Smooth muscle cell (in vitro differentiated cells): ENCODE data around the gene IL4R. TPM values are rescaled to one million over a fixed set of nuclear protein-coding genes. Genes with fewer than 3 reads are reported as not detected.

Experiments used
- DNase-seq: peaks from one replicate; lab custom pipeline; 2025; ENCODE audit not compliant: unreplicated experiment; lab: John Stamatoyannopoulos, UW
- H2AFZ ChIP-seq: fragments of 200-600 bp; sonication (generic); 2 replicates; pipeline ENCODE4 v1.6.0; 2016; ENCODE audit warnings: antibody characterized with exemption, low read depth, mild to moderate bottlenecking
- H3F3A ChIP-seq: fragments of 200-600 bp; sonication (generic); 2 replicates; pipeline ENCODE4 v1.6.0; 2017; ENCODE audit warnings: antibody characterized with exemption, low read depth
- H3K27ac ChIP-seq: fragments of 200-600 bp; sonication (generic); 2 replicates; pipeline ENCODE4 v1.5.1; 2016; ENCODE audit warnings: low read depth, mild to moderate bottlenecking
- H3K27me3 ChIP-seq: fragments of 200-600 bp; sonication (generic); 2 replicates; pipeline ENCODE4 v1.6.1; 2016; ENCODE audit warnings: low read depth, mild to moderate bottlenecking
- H3K36me3 ChIP-seq: fragments of 200-600 bp; sonication (generic); 2 replicates; pipeline ENCODE4 v1.5.1; 2016; ENCODE audit warnings: low read depth
- H3K4me1 ChIP-seq: fragments of 200-600 bp; sonication (generic); 2 replicates; pipeline ENCODE4 v1.5.1; 2016; ENCODE audit warnings: low read depth
- H3K4me2 ChIP-seq: fragments of 200-600 bp; sonication (generic); 2 replicates; pipeline ENCODE4 v1.6.0; 2016; ENCODE audit warnings: mild to moderate bottlenecking
- H3K4me3 ChIP-seq: fragments of 200-600 bp; sonication (generic); 2 replicates; pipeline ENCODE4 v1.5.1; 2016; ENCODE audit warnings: mild to moderate bottlenecking
- H3K79me2 ChIP-seq: fragments of 200-600 bp; sonication (generic); 2 replicates; pipeline ENCODE4 v1.6.0; 2016; ENCODE audit warnings: low read depth, mild to moderate bottlenecking
- H3K9ac ChIP-seq: fragments of 200-600 bp; sonication (generic); 2 replicates; pipeline ENCODE4 v1.6.0; 2016; ENCODE audit warnings: low read depth
- H3K9me3 ChIP-seq: fragments of 200-600 bp; sonication (generic); replicated peaks from 2 replicates; pipeline ENCODE4 v1.5.1; 2016; ENCODE audit warnings: low read depth
- H4K20me1 ChIP-seq: fragments of 200-600 bp; sonication (generic); 2 replicates; pipeline ENCODE4 v1.6.0; 2016; ENCODE audit warnings: low read depth
- WGBS: methylation state at CpG from one replicate; pipeline ENCODE4 v1.1.7; 2016; ENCODE audit warnings: low lambda C conversion rate; 5-methylcytosine and 5-hydroxymethylcytosine counted together
- polyA plus RNA-seq: library from polyadenylated mRNA; unstranded; fragments of >200 nt; fragmentation: Nextera tagmentation; extraction: Ambion mirVana; gene quantifications from 2 replicates; pipeline ENCODE4 v1.2.1, GENCODE V29; 2016
- total RNA-seq: library from RNA; depleted of rRNA; stranded (reverse); fragments of >200 nt; gene quantifications from 2 replicates; pipeline ENCODE4 v1.2.3, GENCODE V29; 2014
- TF ChIP-seq, protein P1 (sequence below): fragments of 200-600 bp; sonication (generic); IDR thresholded peaks from 2 replicates; pipeline ENCODE4 v1.5.1; 2017; ENCODE audit warnings: borderline replicate concordance, mild to moderate bottlenecking, antibody characterized with exemption; ENCODE audit not compliant: insufficient read depth, poor library complexity, severe bottlenecking

The IL4R gene
- total and polyA plus RNA-seq, 2 experiments from 2014 or later, result 13.4 to 24.0 TPM

DNA sequence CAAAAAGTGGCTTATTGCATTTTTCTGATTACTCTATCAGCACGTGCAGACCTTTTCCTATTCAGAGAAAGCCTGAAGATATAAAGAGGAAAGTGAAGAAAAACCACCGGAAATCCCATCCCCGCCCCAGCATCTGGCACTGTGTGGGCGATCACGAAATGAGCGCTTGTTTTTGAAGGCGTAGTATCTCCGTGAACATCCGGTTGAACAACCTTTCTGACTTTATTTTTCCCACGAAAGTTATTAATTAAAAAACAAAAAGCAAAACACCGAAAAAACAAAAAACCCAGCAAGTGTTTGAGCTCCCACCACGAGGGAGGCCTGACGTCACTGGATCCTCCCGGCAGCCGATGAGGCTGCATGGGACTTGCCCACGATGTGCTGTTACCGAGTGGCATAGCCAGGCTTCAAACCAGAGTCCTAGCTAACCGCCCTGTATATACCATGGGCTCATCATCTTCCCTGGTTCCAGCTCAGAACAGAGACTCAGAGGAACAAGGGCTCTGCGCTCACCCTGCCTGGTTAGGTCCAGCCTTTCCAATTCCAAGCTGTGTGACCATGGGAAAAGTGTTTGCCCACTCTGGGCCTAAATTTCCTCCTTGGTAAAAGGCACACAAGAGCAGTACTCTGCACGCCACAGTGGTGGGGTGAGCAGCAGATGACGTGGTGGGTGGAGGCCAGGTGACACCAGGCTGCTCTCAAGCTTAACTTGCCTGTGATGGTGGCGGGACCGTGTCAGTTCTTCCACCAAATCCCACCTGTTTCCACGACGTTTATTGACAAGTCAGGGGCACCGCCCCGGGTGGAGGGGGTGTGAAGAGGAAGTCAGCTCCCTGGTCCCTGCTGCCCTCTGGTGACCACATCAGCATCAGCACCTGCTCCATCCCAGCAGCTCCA lies 53.9 kb downstream of the IL4R start:
- peaks cover 5% of the 10 kb centered on the region for H3F3A ChIP-seq
- peak overlapping the region; percentile 62 for H3K4me2 ChIP-seq
- H2AFZ ChIP-seq, result no peak overlapping the region
- H3K36me3 ChIP-seq, result no peaks in the 10 kb centered on the region
- no peak overlapping the region for H3K4me3 ChIP-seq
- no peaks in the 10 kb centered on the region for H3K4me1 ChIP-seq
- no peaks in the 10 kb centered on the region for H3K9me3 ChIP-seq
- WGBS, result 67% methylated on average over 27 of the region's 27 CpGs
- no peaks in the 10 kb centered on the region for H3K79me2 ChIP-seq
- no peaks in the 10 kb centered on the region for H4K20me1 ChIP-seq
- no peak overlapping the region for H3K27ac ChIP-seq
- DNase-seq, result peak; percentile 5
- H3K9ac ChIP-seq, result no peak overlapping the region
- no peaks in the 10 kb centered on the region for H3K27me3 ChIP-seq
- TF ChIP-seq, protein P1, sequence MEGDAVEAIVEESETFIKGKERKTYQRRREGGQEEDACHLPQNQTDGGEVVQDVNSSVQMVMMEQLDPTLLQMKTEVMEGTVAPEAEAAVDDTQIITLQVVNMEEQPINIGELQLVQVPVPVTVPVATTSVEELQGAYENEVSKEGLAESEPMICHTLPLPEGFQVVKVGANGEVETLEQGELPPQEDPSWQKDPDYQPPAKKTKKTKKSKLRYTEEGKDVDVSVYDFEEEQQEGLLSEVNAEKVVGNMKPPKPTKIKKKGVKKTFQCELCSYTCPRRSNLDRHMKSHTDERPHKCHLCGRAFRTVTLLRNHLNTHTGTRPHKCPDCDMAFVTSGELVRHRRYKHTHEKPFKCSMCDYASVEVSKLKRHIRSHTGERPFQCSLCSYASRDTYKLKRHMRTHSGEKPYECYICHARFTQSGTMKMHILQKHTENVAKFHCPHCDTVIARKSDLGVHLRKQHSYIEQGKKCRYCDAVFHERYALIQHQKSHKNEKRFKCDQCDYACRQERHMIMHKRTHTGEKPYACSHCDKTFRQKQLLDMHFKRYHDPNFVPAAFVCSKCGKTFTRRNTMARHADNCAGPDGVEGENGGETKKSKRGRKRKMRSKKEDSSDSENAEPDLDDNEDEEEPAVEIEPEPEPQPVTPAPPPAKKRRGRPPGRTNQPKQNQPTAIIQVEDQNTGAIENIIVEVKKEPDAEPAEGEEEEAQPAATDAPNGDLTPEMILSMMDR, result peak; percentile 70

DNA sequence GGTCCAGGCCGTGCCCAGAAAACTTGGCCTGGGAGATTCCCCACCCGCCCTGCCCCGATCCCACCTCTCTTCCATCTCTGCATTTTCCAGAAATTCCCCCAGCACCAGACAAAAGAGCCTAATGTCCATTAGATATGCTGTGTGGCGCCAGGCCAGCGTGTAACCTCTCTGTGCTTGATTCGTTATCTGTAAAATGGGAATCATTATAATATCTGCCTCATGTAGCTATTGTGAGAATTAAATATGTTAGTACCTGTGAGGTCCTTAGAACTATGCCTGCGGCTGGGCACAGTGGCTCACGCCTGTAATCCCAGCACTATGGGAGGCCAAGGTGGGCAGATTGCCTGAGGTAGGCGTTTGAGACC lies 54.6 kb downstream of the IL4R start:
- no peak overlapping the region for H3K9ac ChIP-seq
- H3K4me2 ChIP-seq, result no peak overlapping the region
- H3K27ac ChIP-seq, result no peak overlapping the region

DNA sequence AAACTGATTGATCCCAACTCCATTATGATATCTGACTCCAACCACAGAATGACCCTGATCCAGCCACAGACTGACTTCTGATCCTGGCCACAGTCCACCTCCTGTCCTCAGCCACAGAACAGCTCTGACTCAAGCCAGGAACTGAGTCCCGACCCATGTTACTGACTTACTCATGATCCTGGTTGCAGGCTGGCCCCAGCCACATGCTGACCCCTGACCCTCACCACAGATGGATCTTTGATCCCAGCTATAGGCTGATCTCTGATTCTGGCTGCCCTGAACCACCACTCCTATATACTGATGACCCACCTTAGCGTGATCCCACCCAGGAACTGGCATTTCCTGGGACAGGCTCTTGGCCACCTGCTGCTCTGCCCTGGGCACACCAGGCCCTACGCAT lies 56.0 kb downstream of the IL4R start:
- Histone ChIP-seq H3K27ac (no peak overlapping the region), H3K4me1 (no peaks in the 10 kb centered on the region), H2AFZ (no peak overlapping the region), H3F3A (peaks cover 2% of the 10 kb centered on the region), H3K4me3 (no peak overlapping the region), H3K9ac (no peak overlapping the region), H3K79me2 (no peaks in the 10 kb centered on the region), H4K20me1 (no peaks in the 10 kb centered on the region), H3K27me3 (no peaks in the 10 kb centered on the region), H3K36me3 (no peaks in the 10 kb centered on the region), H3K9me3 (no peaks in the 10 kb centered on the region), H3K4me2 (no peak overlapping the region)
- no peak for DNase-seq
- 84% methylated on average over 3 of the region's 3 CpGs for WGBS
- TF ChIP-seq, protein P1, result no peak

More for the DNA sequence above, 54.6 kb downstream of the IL4R start:
- H3K4me1 ChIP-seq, result no peaks in the 10 kb centered on the region
- WGBS, result 52% methylated on average over 8 of the region's 9 CpGs
- TF ChIP-seq, protein P1, result no peak
- H3K79me2 ChIP-seq, result no peaks in the 10 kb centered on the region
- no peak overlapping the region for H2AFZ ChIP-seq
- peaks cover 5% of the 10 kb centered on the region for H3F3A ChIP-seq
- H4K20me1 ChIP-seq, result no peaks in the 10 kb centered on the region
- no peak for DNase-seq
- H3K9me3 ChIP-seq, result no peaks in the 10 kb centered on the region
- H3K36me3 ChIP-seq, result no peaks in the 10 kb centered on the region
- H3K4me3 ChIP-seq, result no peak overlapping the region
- no peaks in the 10 kb centered on the region for H3K27me3 ChIP-seq

- Histone ChIP-seq H3K4me2 (no peak overlapping the region), H3K9ac (no peak overlapping the region), H3K36me3 (no peaks in the 10 kb centered on the region), H3K27ac (no peak overlapping the region), H3F3A (no peaks in the 10 kb centered on the region), H2AFZ (no peak overlapping the region), H3K27me3 (no peaks in the 10 kb centered on the region), H3K79me2 (no peaks in the 10 kb centered on the region), H3K4me3 (no peak overlapping the region), H3K9me3 (no peaks in the 10 kb centered on the region), H3K4me1 (no peaks in the 10 kb centered on the region), H4K20me1 (no peaks in the 10 kb centered on the region)
- no peak for DNase-seq
- TF ChIP-seq, protein P1, result no peak
Measured at GRCh38 chr16:27370318-27370717, 56.5 kb downstream of the IL4R start.
